Naive thymus-derived CD4-positive, alpha-beta T cell (primary cell): ENCODE results near the gene RFX3. TPM values are rescaled to one million over a fixed set of nuclear protein-coding genes. Genes with fewer than 3 reads are reported as not detected.
A peak's percentile ranks its signal among the peaks of the same experiment; 100 is the strongest.

Experiments
- ATAC-seq: fragments of 150-1000 bp; cut with Tn5 transposase; 2 replicates; pipeline ENCODE4 v1.10.0; 2021; ENCODE audit warnings: mild to moderate bottlenecking, moderate library complexity
- CTCF ChIA-PET: fragments of 350-600 bp; sonication (Branson Sonifier 250); formaldehyde crosslinking; loops from one replicate; lab custom pipeline; 2021; ENCODE audit warnings: antibody characterized with exemption; lab: Charles Lee
- POLR2A ChIA-PET: fragments of 350-600 bp; sonication (Branson Sonifier 250); formaldehyde crosslinking; loops from one replicate; lab custom pipeline; 2021; ENCODE audit warnings: antibody characterized with exemption, inconsistent platforms; lab: Charles Lee
- DNase-seq, 9 donors: peaks; one replicate each; pipeline versions ENCODE4 v3.0.0 to v3.0.0-alpha.2; 2020 to 2022; ENCODE audit warnings: mixed read lengths in 1 of 9
- H3K27ac ChIP-seq: one replicate; pipeline ENCODE4 v1.7.0; 2013; ENCODE audit warnings: mild to moderate bottlenecking, low read depth, low read length, moderate library complexity
- H3K27me3 ChIP-seq, 2 donors: one replicate each; pipeline ENCODE4 v1.7.0; 2013; ENCODE audit warnings: low read length in 2 of 2, mild to moderate bottlenecking in 2 of 2, moderate library complexity in 2 of 2; ENCODE audit not compliant: control insufficient read depth in 2 of 2, insufficient read depth in 2 of 2
- H3K36me3 ChIP-seq, 3 experiments: 1 replicate in 2 of 3; 2 replicates in 1 of 3; pipeline ENCODE4 v1.7.0; 2013; ENCODE audit warnings: low read length in 3 of 3, mild to moderate bottlenecking in 3 of 3, moderate library complexity in 1 of 3; ENCODE audit not compliant: insufficient read depth in 3 of 3, control insufficient read depth in 2 of 3
- H3K4me1 ChIP-seq, 2 donors: one replicate each; pipeline ENCODE4 v1.7.0; 2013; ENCODE audit warnings: low read length in 2 of 2, mild to moderate bottlenecking in 2 of 2, moderate library complexity in 1 of 2; ENCODE audit not compliant: control insufficient read depth in 2 of 2, insufficient read depth in 2 of 2
- H3K4me3 ChIP-seq: 2 replicates; pipeline ENCODE4 v1.7.0; 2013; ENCODE audit warnings: mild to moderate bottlenecking, low read length
- H3K9me3 ChIP-seq, 3 experiments: 1 replicate in 2 of 3; 2 replicates in 1 of 3; pipeline ENCODE4 v1.7.0; 2013; ENCODE audit warnings: low read length in 3 of 3; ENCODE audit not compliant: control insufficient read depth in 2 of 3
- H3K27ac Mint-ChIP-seq, 9 donors: one replicate each; pipeline ENCODE4 v1.8.0; 2020 to 2022; ENCODE audit warnings: mixed read lengths in 9 of 9, mild to moderate bottlenecking in 8 of 9, moderate library complexity in 5 of 9, inconsistent platforms in 2 of 9
- H3K27me3 Mint-ChIP-seq, 5 donors: one replicate each; pipeline ENCODE4 v1.8.0; 2021 to 2022; ENCODE audit warnings: mixed read lengths in 5 of 5, mild to moderate bottlenecking in 1 of 5
- H3K36me3 Mint-ChIP-seq, 5 donors: one replicate each; pipeline ENCODE4 v1.8.0; 2020 to 2022; ENCODE audit warnings: mixed read lengths in 5 of 5, mild to moderate bottlenecking in 3 of 5, inconsistent platforms in 1 of 5
- H3K4me1 Mint-ChIP-seq, 7 donors: one replicate each; pipeline ENCODE4 v1.8.0; 2020 to 2022; ENCODE audit warnings: mixed read lengths in 7 of 7, mild to moderate bottlenecking in 3 of 7, inconsistent platforms in 1 of 7
- H3K4me3 Mint-ChIP-seq, 10 donors: one replicate each; pipeline ENCODE4 v1.8.0; 2020 to 2022; ENCODE audit warnings: mild to moderate bottlenecking in 10 of 10, mixed read lengths in 10 of 10, moderate library complexity in 6 of 10, inconsistent platforms in 2 of 10
- H3K9me3 Mint-ChIP-seq, 11 donors: one replicate each; pipeline ENCODE4 v1.8.0; 2020 to 2022; ENCODE audit warnings: mixed read lengths in 11 of 11, mild to moderate bottlenecking in 4 of 11, inconsistent platforms in 1 of 11, moderate library complexity in 1 of 11
- intact Hi-C, 2 donors: fragments of 100-400 bp; cut with micrococcal nuclease; formaldehyde crosslinking; loops; one replicate each; pipeline ENCODE4 v1.15.1; 2023
- polyA plus RNA-seq, 2 donors: library from polyadenylated mRNA; unstranded; fragments of 300-500 nt; fragmentation: Illumina TruSeq; gene quantifications; one replicate each; pipeline ENCODE4 v1.2.3, GENCODE V29; 2021
- total RNA-seq, 6 experiments: library from RNA in 5 of 6; stranded (reverse) in 5 of 6; gene quantifications; 1 replicate in 5 of 6; 2 replicates in 1 of 6; pipeline ENCODE4 v1.2.3 and lab custom pipeline; 2021 to 2026

Gene RFX3
- total and polyA plus RNA-seq, 7 experiments from 2014 or later, result 6.2 to 31.7 (median 24.7) TPM

- no peak overlapping the region for H3K4me3 Mint-ChIP-seq
- intact Hi-C loops, result loop anchor here (5.0 to 10.0 kb wide), 6 partner anchors 366 to 899 kb away; no protein-coding TSS in a partner anchor
- H3K4me1 Mint-ChIP-seq, result peaks cover 4 to 32% (median 12%) of the 10 kb centered on the region in 7 donors
- Histone ChIP-seq H3K9me3 (no peaks in the 10 kb centered on the region), H3K4me3 (no peak overlapping the region), H3K36me3 (no peaks in the 10 kb centered on the region), H3K27ac (no peak overlapping the region), H3K27me3 (no peaks in the 10 kb centered on the region), H3K4me1 (peaks cover 3 to 9% of the 10 kb centered on the region in 2 donors)
- peaks cover 0 to 8% (median 3%) of the 10 kb centered on the region in 5 donors for H3K36me3 Mint-ChIP-seq
- ChIA-PET POLR2A (interaction anchor here (2.6 kb wide), 1 partner anchor 58 kb away, joined by 17 read pairs; the partner anchor contains the start of gene RFX3), CTCF (interaction anchor here (0.7 kb wide), 2 partner anchors 293 to 385 kb away, joined by 3 read pairs; no protein-coding TSS in a partner anchor)
- ATAC-seq (no peak), DNase-seq (no peak)
- H3K27ac Mint-ChIP-seq, result no peak overlapping the region
- no peaks in the 10 kb centered on the region for H3K9me3 Mint-ChIP-seq
- H3K27me3 Mint-ChIP-seq, result no peaks in the 10 kb centered on the region
These were observed 57.2 kb downstream of the RFX3 start for GRCh38 chr9:3468421-3469205.

DNA sequence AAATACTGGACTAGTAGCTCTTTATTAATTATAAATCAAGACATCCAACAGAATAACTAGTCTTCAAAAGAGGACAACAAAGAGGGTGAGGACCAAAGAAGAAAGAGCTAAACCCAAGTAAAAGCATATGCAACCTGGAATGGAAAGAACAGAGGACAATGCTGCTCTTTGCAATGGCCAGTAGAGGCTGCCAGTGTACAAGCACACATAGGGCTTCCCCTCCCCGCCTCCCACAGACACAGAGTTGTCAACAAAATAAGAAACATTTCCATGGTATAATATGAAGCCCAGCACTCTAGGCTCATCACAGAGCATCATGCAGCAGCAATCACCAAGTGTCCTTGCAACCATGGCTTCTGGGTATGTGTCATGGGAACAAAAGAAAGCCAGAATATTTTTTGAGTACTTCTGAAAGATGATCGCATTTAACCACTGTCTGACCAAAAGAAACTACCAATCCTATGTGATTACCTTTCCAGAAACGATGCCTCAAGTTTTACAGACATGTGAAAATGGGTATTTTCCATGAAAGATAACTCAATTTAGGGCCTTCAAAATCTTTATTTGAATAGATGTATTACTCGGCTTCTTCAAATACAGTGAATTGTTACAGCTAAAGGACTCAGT lies 58.1 kb downstream of the RFX3 start:
- no peaks in the 10 kb centered on the region for H3K9me3 ChIP-seq
- peak overlapping the region in 1 of 10 donors; percentile 39 for H3K4me3 Mint-ChIP-seq
- H3K27me3 ChIP-seq, result no peaks in the 10 kb centered on the region
- H3K27ac Mint-ChIP-seq, result peak overlapping the region in 3 of 9 donors; percentile 40 to 65 (median 53)
- CTCF ChIA-PET, result interaction anchor here (0.6 to 1.0 kb wide), 9 partner anchors 9 to 402 kb away, joined by 3 to 6 read pairs (median 4); no protein-coding TSS in a partner anchor
- peak; percentile 98 for ATAC-seq
- no peak overlapping the region for H3K4me3 ChIP-seq
- POLR2A ChIA-PET, result interaction anchor here (2.6 kb wide), 1 partner anchor 59 kb away, joined by 17 read pairs; the partner anchor contains the start of gene RFX3
- peaks cover 3 to 4% of the 10 kb centered on the region in 2 donors for H3K4me1 ChIP-seq
- intact Hi-C loops, result loop anchor here (1.0 to 10.0 kb wide), 12 partner anchors 57 to 900 kb away; no protein-coding TSS in a partner anchor
- H3K27me3 Mint-ChIP-seq, result no peaks in the 10 kb centered on the region
- no peaks in the 10 kb centered on the region for H3K9me3 Mint-ChIP-seq
- DNase-seq, result peak; percentile 13 to 72 (median 53)
- no peaks in the 10 kb centered on the region for H3K36me3 ChIP-seq
- peaks cover 0 to 8% (median 3%) of the 10 kb centered on the region in 5 donors for H3K36me3 Mint-ChIP-seq
- H3K27ac ChIP-seq, result no peak overlapping the region
- peaks cover 3 to 25% (median 4%) of the 10 kb centered on the region in 7 donors for H3K4me1 Mint-ChIP-seq

DNA sequence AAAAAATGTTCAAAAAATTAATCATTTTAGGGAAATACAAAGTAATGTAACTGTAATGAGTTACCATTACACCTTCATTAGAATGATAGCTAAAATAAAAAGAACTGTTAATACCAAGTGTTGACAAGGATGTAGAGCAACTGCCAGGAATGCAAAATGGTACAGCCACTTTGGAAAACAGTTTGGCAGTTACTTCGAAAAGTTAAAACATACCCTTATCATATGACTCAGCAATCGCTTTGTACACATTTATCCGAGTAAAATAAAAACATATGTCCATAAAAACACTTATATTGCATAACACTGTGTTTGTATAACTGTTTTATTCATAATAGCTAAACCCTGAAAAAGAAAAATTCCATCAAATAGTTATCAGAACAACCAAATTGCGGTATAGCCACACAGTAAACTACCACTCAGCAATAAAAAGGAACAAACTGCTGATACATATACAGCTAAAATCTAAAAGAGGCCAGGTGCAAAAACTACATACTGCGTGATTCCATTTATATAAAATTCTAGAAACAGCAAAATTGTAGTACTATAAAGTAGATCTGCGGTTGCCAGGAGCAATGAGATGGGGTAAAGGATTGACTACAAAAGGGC lies 61.7 kb downstream of the RFX3 start:
- ChIA-PET POLR2A (no interaction called here), CTCF (interaction anchor here (0.6 to 0.7 kb wide), 2 partner anchors 188 to 661 kb away, joined by 3 to 7 read pairs; no protein-coding TSS in a partner anchor)
- H3K36me3 ChIP-seq, result no peaks in the 10 kb centered on the region
- peaks cover 3 to 4% of the 10 kb centered on the region in 2 donors for H3K4me1 ChIP-seq
- H3K4me1 Mint-ChIP-seq, result peaks cover 0 to 20% (median 8%) of the 10 kb centered on the region in 7 donors
- H3K36me3 Mint-ChIP-seq, result no peaks in the 10 kb centered on the region
- H3K27ac Mint-ChIP-seq, result no peak overlapping the region
- no peaks in the 10 kb centered on the region for H3K27me3 ChIP-seq
- H3K27me3 Mint-ChIP-seq, result no peaks in the 10 kb centered on the region
- H3K27ac ChIP-seq, result no peak overlapping the region
- intact Hi-C loops, result loop anchor here (10.0 kb wide), 2 partner anchors 371 to 901 kb away; no protein-coding TSS in a partner anchor
- no peaks in the 10 kb centered on the region for H3K9me3 ChIP-seq
- no peak overlapping the region for H3K4me3 ChIP-seq
- DNase-seq (no peak), ATAC-seq (no peak)
- no peaks in the 10 kb centered on the region for H3K9me3 Mint-ChIP-seq
- H3K4me3 Mint-ChIP-seq, result no peak overlapping the region

- no peaks in the 10 kb centered on the region for H3K9me3 Mint-ChIP-seq
These were observed 66.9 kb downstream of the RFX3 start for GRCh38 chr9:3458806-3459475.

GRCh38 chr9:3457175-3457574 lies 68.6 kb downstream of the RFX3 start:
- intact Hi-C loops, result no loop called here
- H3K27me3 ChIP-seq, result no peaks in the 10 kb centered on the region
- no peaks in the 10 kb centered on the region for H3K9me3 Mint-ChIP-seq
- no peak overlapping the region for H3K27ac Mint-ChIP-seq
- peaks cover 0 to 8% (median 2%) of the 10 kb centered on the region in 7 donors for H3K4me1 Mint-ChIP-seq
- H3K36me3 ChIP-seq, result no peaks in the 10 kb centered on the region
- no peak overlapping the region for H3K4me3 ChIP-seq
- ATAC-seq (no peak), DNase-seq (no peak)
- H3K9me3 ChIP-seq, result no peaks in the 10 kb centered on the region
- H3K4me1 ChIP-seq, result no peaks in the 10 kb centered on the region
- H3K36me3 Mint-ChIP-seq, result peaks cover 0 to 15% (median 7%) of the 10 kb centered on the region in 5 donors
- H3K27ac ChIP-seq, result no peak overlapping the region
- no peak overlapping the region for H3K4me3 Mint-ChIP-seq
- POLR2A ChIA-PET, result no interaction called here
- no peaks in the 10 kb centered on the region for H3K27me3 Mint-ChIP-seq
- CTCF ChIA-PET, result no interaction called here

More at GRCh38 chr9:3458806-3459475, 66.9 kb downstream of the RFX3 start:
- Mint-ChIP-seq H3K4me3 (no peak overlapping the region), H3K27me3 (no peaks in the 10 kb centered on the region), H3K36me3 (peaks cover 0 to 11% (median 7%) of the 10 kb centered on the region in 5 donors), H3K27ac (no peak overlapping the region), H3K4me1 (peaks cover 0 to 8% (median 4%) of the 10 kb centered on the region in 7 donors)
- no peak overlapping the region for H3K27ac ChIP-seq
- H3K27me3 ChIP-seq, result no peaks in the 10 kb centered on the region
- no peaks in the 10 kb centered on the region for H3K36me3 ChIP-seq
- DNase-seq, result no peak
- no peak overlapping the region for H3K4me3 ChIP-seq
- intact Hi-C loops, result no loop called here
- no peak for ATAC-seq
- no peaks in the 10 kb centered on the region for H3K9me3 ChIP-seq
- POLR2A ChIA-PET, result no interaction called here
- CTCF ChIA-PET, result interaction anchor here (1.2 kb wide), 1 partner anchor 8 kb away, joined by 4 read pairs; no protein-coding TSS in a partner anchor
- no peaks in the 10 kb centered on the region for H3K4me1 ChIP-seq

DNA sequence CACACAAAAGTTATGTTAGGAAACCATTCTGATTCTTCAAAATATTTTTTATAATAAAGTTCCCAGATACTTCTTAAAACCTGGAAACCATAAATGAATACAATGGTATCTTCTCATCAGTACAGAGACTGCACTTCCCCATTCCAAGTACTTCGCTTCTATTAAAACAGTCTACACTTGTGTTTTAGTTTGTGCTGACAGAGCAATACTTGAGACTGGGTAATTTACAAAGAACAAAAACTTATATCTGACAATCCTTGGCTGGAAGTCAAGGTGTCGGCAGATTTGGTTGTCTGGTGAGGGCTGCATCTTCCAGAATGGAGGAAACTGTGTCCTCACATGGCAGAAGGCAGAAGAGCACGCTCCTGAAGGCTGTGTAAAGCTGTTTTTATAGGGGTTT lies 70.1 kb downstream of the RFX3 start:
- H3K36me3 ChIP-seq, result no peaks in the 10 kb centered on the region
- no peak overlapping the region for H3K27ac Mint-ChIP-seq
- peaks cover 0 to 8% (median 2%) of the 10 kb centered on the region in 7 donors for H3K4me1 Mint-ChIP-seq

More for the DNA sequence above, 70.1 kb downstream of the RFX3 start:
- no peaks in the 10 kb centered on the region for H3K27me3 Mint-ChIP-seq
- ChIA-PET CTCF (no interaction called here), POLR2A (interaction anchor here (1.2 kb wide), 1 partner anchor 151 kb away, joined by 4 read pairs; no protein-coding TSS in a partner anchor)
- peaks cover 0 to 21% (median 10%) of the 10 kb centered on the region in 5 donors for H3K36me3 Mint-ChIP-seq
- DNase-seq (no peak), ATAC-seq (no peak)
- intact Hi-C loops, result no loop called here
- Histone ChIP-seq H3K4me3 (no peak overlapping the region), H3K27me3 (no peaks in the 10 kb centered on the region), H3K27ac (no peak overlapping the region), H3K4me1 (no peaks in the 10 kb centered on the region), H3K9me3 (no peaks in the 10 kb centered on the region)
- H3K9me3 Mint-ChIP-seq, result peaks cover 0 to 3% (median 0%) of the 10 kb centered on the region in 11 donors
- H3K4me3 Mint-ChIP-seq, result no peak overlapping the region
